Activated CD4-positive, alpha-beta T cell treated with anti-CD3 and anti-CD28 coated beads for 48 hours (primary cell): ENCODE results near the gene PRR16.
"Not testable (repeated sequence)": the region's sequence is repeated elsewhere in the genome, so short reads cannot be mapped to it uniquely, and the experiment has no call there.

Experiments
- DNase-seq: peaks from one replicate; pipeline ENCODE4 v3.0.0-alpha.2; 2020

Gene PRR16

GRCh38 chr5:120683580-120683979, 219.5 kb downstream of the PRR16 start:
- no peak for DNase-seq

GRCh38 chr5:120684213-120684612, 220.1 kb downstream of the PRR16 start:
- DNase-seq, result no peak

- DNase-seq, result no peak
Measured at GRCh38 chr5:120684749-120685415, 220.8 kb downstream of the PRR16 start.

- no peak for DNase-seq
Measured at GRCh38 chr5:120690621-120691407, 226.7 kb downstream of the PRR16 start.

GRCh38 chr5:120692325-120692724, 228.2 kb downstream of the PRR16 start:
- DNase-seq, result no peak

- DNase-seq, result no peak
Measured at GRCh38 chr5:120695368-120695880, 231.3 kb downstream of the PRR16 start.

GRCh38 chr5:120697147-120697546, 233.0 kb downstream of the PRR16 start:
- DNase-seq, result no peak

GRCh38 chr5:120697670-120698327, 233.7 kb downstream of the PRR16 start:
- not testable (repeated sequence) for DNase-seq

- not testable (repeated sequence) for DNase-seq
Measured at GRCh38 chr5:120700653-120701052, 236.6 kb downstream of the PRR16 start.

- not testable (repeated sequence) for DNase-seq
Measured at GRCh38 chr5:120702817-120703538, 238.9 kb downstream of the PRR16 start.

GRCh38 chr5:120703918-120704587, 240.0 kb downstream of the PRR16 start:
- no peak for DNase-seq

GRCh38 chr5:120706877-120707276, 242.8 kb downstream of the PRR16 start:
- no peak for DNase-seq

GRCh38 chr5:120717381-120717780, 253.3 kb downstream of the PRR16 start:
- DNase-seq, result no peak

GRCh38 chr5:120730214-120730613, 266.1 kb downstream of the PRR16 start:
- no peak for DNase-seq

- DNase-seq, result no peak
Measured at GRCh38 chr5:120734033-120734432, 269.9 kb downstream of the PRR16 start.

GRCh38 chr5:120735076-120735475, 271.0 kb downstream of the PRR16 start:
- DNase-seq, result no peak
